HG03521 (cell line): Measurements from ENCODE around the gene TMEM134.
"Not testable (repeated sequence)": the region's sequence is repeated elsewhere in the genome, so short reads cannot be mapped to it uniquely, and the experiment has no call there.

ENCODE experiments used
- ATAC-seq: cut with Tn5 transposase; IDR thresholded peaks from one replicate; pipeline ENCODE4 v1.9.1; 2021; ENCODE audit warnings: mild to moderate bottlenecking, moderate library complexity; ENCODE audit not compliant: unreplicated experiment

The TMEM134 gene

DNA sequence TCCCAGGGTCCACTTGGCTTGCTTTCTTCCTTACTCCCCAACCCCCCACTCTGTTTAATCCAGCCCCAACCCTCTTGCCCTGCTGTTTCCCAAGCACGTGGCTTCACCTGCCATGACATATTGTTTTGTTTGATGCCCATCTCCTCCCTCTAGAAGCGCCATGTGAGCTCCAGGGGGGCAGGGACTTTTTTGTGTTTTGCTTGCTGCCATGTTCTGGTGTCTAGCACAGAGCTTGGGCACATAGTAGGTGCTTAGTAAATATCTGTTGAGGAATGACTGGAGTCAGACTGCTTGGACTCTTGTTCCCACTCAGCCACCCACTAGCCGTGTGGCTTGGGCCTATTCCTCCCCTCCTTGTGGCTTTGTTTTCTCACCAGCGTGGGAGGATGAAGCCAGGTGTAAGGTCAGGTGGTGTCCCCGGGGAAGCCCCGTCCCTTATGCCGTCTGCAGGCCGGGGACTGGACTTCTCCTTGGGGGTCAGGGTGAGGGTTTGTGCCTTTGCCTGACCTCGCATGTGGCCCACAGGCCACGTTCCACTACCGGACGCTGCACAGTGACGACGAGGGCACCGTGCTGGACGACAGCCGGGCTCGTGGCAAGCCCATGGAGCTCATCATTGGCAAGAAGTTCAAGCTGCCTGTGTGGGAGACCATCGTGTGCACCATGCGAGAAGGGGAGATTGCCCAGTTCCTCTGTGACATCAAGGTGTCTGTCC is 17.6 kb upstream of the TMEM134 start:
- no peak for ATAC-seq

DNA sequence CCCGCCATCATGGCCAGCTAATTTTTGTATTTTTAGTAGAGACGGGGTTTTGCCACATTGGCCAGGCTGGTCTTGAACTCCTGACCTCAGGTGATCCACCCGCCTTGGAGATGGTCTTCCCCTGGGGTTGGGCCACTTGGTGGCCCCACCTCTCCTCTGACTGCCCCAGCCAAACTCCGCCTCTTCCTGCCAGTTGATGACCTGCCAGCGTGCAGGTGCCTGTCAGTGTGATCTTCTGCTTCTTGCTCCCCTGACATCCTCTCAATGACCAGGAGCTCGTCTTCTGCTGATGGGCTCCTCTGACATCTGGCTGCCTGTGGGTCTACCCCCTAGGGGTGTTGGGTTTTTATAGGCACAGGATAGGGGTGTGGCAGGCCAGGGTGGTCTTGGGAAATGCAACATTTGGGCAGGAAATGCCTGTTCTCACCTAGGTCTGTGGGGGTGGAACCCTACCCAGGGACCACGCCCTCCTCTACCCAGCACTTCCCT is 16.9 kb upstream of the TMEM134 start:
- not testable (repeated sequence) for ATAC-seq

DNA sequence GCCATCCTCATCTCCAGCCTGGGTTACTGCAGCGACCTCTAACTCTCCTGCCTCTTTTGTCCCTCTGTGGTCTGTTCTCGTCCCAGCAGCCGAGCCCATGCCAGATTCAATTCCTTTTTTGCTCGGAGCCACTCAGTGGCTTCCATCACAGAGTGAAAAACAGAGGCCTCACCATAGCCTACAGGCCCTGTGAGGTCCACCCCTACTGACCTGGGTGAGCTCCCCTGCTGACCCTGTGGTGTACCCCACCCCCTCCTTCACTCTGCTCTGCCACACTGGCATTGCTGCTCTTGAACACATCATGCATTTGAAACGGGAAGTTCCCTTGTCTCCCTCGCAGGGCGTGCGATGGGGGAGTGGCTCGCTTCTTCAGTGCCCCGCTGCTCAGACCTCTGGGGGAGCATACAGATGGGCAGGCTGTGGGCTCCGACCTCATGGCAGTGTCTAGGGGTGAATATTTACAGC is 15.8 kb upstream of the TMEM134 start:
- ATAC-seq: no peak

DNA sequence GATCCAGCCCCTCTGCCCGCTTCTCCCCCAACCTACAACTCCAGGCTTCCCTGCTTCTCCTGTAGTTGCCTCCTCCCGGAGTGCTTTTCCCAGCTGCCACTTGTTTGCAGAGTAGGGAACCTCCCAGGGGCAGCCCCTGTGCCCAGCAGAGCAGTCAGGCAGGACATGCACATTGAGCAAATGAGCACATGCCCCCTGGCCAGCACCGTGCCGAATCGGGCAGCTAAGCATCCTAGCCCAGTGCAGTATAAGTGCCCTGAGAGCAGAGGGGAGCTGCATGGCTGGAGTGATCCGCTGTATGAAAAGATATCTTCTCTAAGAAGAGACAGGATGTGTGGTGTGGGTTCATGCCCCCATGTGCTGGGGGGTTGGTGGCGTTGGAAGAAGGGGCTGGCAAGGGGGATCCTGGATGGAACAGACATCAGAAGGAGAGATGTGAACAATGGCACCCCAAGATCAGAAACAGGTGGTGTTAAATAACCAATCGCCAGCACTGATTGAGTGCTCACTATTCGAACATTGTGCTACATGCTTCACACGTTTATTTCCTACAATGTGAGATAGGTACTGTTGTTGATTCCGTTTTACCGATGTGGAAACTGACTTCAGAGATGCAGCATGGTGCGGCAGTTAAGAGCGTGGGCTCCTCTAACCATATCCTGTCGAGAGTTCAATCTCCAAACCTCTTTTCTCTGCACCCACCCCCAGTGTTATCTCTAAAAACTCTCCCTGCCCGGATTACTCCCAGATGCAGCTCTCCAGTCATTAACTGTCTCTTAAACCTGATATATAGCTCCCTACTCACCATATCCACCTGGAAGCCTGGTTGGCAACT is 15.0 kb upstream of the TMEM134 start:
- no peak for ATAC-seq

DNA sequence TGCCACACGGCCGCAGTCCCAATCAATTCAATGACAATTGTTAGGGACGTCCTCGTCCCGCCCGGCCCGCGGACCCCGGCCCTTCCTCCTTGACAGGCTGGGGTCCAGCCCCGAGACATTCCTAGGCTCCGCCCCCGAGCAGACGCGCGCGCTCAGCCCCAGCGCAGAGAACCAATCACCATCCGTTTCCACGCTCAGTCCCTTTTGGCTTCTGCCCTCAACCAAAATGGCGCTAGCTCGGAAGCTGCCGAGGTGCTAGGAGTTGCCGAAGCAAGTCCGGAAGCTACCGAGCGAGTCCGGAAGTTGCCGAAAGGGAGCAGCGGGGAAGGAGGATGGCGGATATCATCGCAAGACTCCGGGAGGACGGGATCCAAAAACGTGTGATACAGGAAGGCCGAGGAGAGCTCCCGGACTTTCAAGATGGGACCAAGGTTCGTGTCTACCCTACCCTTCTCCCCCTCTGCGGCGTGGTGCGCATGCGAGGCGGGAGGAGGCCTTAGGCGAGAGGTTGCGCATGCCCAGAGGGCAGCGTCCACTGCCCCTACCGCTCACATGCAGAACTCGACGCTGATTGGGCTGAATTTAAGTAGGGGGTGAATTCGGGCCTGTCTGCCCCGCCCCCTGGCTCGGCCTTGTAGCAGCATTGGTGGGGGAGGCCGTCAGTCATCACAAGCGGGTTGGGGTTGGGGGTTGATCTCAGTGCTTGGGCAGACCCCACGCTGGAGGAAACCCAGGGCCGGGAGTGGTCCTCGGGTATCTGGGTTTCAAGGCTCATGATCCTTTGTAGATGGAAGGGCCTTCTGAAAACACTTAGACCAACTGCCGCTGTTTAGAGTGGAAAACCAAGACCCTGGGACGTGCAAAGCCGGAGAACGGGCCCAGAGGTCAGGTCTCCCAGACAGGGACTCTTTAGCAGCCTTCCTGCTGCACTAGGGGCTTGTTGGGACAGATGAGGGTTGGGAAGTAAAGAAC is 14.1 kb upstream of the TMEM134 start, which contains the start of gene AIP:
Gene AIP (plus strand): TSS at position 200 of the 972 bp plus-strand sequence. CDS start 133 bp downstream, at position 333.
- peak; percentile 62 for ATAC-seq

DNA sequence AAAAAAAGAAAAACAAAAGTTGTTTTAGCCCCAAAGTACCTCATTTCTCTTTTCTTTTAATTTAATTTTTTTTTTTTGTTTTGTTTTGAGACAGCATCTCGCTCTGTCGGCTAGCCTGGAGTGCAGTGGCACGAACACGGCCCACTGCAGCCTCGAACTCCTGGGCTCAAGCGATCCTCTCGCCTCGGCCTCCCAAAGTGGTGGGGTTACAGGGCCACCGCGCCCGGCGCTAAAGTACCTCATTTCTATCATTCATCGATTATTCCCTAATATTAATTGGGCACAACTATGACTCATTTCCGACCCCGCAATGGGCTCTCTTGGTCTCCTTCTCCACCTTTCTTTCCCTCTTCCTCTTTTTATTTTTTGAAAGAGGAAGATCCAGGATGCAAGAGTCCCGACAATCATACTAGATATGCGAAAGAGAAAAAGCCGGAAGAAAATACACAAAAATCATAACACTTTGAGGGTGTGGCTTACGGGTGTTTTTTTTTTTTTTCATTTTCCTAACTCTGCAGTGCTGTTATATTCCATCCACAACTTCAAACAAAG is 13.3 kb upstream of the TMEM134 start:
- ATAC-seq: no peak

DNA sequence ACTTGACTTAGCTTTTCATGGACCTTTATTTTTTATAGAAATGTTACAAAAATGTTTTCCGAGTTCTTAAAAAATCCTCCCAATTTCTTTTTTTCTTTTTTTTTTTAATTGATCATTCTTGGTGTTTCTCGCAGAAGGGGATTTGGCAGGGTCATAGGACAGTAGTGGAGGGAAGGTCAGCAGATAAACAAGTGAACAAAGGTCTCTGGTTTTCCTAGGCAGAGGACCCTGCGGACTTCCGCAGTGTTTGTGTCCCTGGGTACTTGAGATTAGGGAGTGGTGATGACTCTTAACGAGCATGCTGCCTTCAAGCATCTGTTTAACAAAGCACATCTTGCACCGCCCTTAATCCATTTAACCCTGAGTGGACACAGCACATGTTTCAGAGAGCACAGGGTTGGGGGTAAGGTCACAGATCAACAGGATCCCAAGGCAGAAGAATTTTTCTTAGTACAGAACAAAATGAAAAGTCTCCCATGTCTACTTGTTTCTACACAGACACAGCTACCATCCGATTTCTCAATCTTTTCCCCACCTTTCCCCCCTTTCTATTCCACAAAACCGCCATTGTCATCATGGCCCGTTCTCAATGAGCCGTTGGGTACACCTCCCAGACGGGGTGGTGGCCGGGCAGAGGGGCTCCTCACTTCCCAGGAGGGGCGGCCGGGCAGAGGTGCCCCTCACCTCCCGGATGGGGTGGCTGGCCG is 8.4 kb upstream of the TMEM134 start:
- ATAC-seq: not testable (repeated sequence)

DNA sequence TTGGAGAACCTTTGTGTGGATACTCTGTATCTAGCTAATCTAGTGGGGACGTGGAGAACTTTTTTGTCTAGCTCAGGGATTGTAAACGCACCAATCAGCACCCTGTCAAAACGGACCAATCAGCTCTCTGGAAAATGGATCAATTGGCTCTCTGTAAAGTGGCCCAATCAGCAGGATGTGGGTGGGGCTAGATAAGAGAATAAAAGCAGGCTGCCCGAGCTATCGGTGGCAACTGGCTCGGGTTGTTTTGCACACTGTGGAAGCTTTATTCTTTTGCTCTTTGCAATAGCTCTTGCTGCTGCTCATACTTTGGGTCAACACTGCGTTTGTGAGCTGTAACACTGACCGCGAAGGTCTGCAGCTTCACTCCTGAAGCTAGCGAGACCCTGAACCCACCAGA is 7.6 kb upstream of the TMEM134 start:
- not testable (repeated sequence) for ATAC-seq

DNA sequence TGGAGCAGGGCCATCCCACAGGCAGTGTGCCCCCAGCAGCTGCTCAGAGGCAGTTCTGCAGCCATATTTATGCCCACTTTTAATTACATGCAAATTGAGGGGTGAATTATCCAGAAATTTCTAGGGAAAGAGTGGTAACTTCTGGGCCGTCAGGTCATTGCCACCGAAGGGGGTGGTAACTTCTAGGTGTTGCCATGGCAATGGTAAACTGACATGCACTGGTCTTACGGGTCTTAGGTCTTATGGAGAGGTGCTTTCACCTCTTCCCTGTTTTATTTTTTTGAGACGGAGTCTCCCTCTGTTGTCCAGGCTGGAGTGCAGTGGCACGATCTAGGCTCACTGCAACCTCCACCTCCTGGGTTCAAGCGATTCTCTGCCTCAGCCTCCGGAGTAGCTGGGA is 3.8 kb upstream of the TMEM134 start:
- ATAC-seq: no peak

DNA sequence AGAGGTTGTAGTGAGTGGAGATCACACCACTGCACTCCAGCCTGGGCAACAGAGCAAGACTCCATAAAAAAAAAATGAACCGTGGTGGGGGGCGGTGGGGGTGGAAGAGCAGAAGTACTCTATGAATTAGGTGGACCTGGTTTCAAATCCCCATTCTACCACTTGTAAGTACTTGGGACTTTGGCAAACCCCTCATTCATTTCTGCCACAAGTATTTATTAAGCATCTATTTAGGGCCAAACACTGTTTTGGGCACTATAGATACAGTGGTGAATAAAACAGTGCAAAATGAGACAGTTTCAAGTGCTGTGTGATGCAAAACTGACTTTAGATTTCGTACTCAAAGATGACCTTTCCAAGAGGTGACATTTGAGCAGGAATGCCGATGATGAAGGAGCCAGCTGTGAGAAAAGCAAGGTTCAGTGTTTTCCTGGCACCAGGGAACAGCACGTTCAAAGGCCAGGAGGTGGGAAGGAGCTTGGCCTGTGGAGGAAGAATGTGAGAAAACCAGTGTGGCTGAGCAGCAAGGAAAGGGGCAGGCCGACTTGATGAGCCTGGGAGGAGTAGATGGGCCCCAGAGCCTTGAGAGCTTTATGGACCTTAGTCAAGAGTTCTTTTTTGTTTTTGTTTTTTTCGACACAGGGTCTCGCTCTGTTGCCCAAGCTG is 1.4 kb upstream of the TMEM134 start:
- no peak for ATAC-seq

DNA sequence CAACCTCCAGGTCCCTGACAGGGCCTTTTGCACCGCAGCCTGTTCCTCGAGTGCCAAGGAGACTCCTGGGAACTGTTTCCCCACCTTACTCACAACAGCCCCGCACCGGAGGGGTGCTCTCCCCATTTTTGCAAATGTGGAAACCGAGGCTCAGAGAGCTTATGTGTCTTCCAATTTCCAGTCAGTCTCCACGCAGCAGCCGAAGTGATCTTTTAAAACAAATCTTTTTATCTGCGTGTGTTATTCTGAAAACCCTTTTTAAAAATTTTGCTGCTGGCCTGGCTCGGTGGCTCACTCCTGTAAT is 409 bp upstream of the TMEM134 start:
- ATAC-seq: no peak

DNA sequence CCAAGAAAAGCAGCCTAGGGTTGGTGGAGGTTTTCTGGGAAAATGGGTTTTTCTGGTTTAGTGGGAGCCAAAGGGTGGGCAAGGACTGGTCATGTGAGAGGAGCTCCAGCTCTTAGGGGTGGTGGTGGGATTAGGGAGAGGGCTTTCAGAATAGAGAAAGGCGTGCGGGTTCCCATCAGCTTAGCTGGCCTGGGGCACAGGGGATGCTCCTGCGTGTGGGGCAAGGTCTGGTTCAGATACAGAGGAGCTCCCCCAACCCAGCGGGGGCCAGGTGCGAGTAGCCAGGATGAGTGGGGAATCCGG is 644 bp downstream of the TMEM134 start:
- no peak for ATAC-seq

DNA sequence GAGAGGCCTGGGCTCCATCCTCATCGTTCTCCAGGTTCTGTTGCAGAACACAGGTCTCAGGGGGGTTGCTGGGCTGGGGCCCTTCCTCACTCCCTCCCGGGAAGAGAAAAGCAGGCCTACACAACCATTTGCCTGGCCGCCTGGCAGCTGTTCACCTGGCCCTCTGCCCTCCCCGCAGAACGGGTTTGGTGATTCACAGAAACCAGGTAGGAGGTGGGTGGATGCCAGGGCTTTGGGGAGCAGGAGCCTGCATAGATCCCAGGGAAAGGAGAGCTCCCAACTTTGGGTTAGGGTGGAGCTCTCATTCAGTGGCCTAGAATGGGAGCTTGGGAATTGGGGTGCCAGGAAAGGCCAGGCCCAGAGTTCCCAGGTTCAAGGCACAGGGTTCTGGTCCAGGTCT is 995 bp downstream of the TMEM134 start:
- ATAC-seq: no peak

DNA sequence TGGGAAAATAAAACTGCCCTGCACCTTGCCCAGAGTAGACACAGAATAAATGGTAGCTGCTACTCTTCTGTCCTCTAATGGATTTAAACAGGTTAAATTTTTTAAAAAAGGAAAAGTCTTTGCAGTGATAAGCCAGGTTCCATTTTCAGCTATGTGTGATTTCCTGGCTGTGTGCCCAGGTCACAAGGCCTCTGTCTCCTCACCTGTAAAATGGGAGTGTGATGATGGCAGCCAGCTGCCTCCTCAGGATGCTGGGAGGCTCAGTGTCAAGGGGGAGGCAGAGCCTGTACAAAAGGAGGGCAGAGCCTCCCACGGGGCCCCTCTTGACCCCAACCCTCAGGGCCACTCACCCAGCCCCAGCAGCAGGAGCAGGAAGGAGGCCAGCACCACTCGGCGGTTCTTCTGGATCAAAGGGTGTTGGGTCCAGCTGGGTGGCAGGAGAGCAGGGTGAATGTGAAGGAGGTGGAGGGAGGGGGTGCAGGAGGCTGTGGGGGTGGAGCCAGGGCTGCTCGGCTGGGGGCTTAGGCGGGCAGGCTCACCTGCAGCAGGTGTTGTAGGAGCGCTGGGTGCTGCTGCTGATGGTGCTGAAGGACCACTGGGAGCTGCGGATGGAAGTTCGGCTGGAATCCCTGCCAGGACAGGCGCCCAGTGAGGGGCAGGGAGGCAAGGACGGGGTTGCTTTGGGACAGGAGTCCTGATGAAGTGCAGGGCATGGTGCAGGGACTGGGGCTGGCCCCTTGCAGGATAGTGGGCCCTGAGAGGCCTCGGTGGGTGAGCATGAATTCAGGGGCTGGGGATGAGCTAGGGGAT is 1.9 kb downstream of the TMEM134 start:
- no peak for ATAC-seq

DNA sequence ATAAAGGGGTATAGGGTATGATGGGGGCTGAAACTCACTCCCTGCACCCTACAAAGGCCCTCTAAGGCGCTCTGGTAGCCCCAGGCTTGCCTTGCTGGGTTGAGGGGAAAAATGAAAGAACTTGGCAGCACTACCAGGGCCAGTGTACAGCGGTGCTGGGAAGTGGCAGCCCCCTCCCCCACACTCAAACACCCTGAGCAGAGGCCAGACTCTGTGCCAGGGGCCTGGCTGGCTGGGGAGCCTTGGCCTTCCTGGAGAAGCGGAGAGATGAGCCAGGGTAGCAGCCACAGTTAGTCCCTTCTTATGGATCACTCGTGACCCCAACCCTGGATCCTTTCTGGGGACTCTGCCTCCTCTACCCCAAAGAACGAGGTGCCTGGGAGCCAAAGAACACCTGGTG is 2.7 kb downstream of the TMEM134 start:
- ATAC-seq: no peak

DNA sequence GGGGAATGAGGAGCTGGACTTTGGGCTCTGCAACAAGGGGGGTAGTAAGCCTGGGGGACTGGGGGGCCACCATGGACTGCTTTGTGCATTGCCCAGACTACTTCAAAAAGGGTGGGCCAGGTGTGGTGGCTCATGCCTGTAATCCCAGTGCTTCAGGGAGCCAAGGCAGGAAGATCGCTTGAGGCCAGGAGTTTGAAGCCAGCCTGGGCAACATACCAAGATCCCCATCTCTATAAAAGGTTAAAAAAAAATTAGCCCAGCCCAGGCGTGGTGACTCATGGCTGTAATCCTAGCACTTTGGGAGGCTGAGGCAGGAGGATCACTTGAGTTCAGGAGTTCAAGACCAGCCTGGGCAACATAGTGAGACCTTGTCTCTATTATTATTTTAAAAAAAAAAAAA is 3.5 kb downstream of the TMEM134 start:
- not testable (repeated sequence) for ATAC-seq

DNA sequence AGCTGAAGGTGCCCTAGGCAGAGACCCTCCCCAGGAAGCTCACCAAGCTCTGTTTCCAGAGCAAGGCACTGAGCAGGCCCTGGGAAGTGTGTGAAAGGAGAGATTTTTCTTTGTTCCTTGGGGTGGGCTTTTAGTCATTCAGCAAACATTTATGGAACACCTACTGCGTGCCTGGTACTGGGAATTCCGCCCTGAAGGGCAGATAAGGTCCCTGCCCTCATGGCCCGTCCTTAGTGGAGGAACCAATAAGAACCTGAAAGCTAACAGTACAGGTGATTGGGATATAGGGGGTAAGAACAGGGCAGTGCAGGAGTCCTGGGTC is 3.9 kb downstream of the TMEM134 start:
- no peak for ATAC-seq

DNA sequence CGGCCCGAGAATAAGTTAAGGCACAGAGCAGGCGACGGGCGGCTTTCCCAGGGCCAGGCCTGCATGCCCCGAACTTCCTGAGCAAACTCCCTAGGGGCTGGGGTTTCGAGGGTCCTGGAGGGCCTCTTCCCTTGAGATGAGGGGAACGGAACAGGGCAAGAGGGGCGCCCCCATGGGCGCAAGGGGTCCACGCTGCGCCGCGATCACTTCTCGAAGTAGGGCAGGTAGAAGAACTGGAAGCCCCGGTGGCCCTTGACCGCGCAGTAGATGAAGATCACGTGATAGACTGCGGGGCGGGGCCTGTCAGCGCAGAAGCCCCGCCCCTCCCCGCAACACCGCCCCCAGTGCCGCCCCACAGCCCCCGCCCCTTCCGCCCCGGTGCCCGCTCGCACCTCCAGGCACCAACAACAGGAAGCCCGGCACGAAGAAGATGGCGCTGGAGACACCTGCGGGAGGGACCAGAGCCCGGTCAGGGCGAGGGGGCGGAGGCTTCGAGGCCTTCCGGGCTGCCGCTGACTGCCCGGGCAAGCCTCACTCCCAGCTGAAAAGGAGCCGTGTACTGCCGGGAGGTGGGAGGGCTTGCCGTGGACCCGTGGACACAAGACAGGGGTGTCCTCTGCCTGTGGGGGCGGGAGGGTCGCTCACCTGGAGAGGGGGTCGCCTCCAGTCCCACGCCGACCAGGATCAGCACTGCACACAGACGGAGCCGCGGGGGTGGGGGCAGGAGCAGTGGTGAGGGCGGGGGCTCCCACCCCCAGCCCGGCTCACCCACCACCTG is 4.5 kb downstream of the TMEM134 start:
- peak; percentile 52 for ATAC-seq
